Astrocyte of the hippocampus (primary cell): ENCODE measurements around the gene NBEAL1.
"Not testable (repeated sequence)": the region's sequence is repeated elsewhere in the genome, so short reads cannot be mapped to it uniquely, and the experiment has no call there.

ENCODE experiments used
- DNase-seq: peaks from one replicate; pipeline ENCODE4 v3.0.0; 2011; ENCODE audit warnings: low read depth, low spot score

NBEAL1 gene

GRCh38 chr2:203014456-203015199 is at the start of gene NBEAL1:
Gene NBEAL1 (plus strand): TSS chr2:203014875. CDS start chr2:203016385, 1,510 bp downstream.
- DNase-seq = peak; percentile 100

GRCh38 chr2:202965810-202966460 is 48.7 kb upstream of the NBEAL1 start:
- DNase-seq = peak; percentile 80

GRCh38 chr2:202969404-202969803 is 45.3 kb upstream of the NBEAL1 start:
- DNase-seq = not testable (repeated sequence)

- DNase-seq = no peak
Measured at GRCh38 chr2:202976809-202977208, 37.9 kb upstream of the NBEAL1 start.

- DNase-seq = no peak
Measured at GRCh38 chr2:202982779-202983491, 31.7 kb upstream of the NBEAL1 start.

GRCh38 chr2:202989749-202990148 is 24.9 kb upstream of the NBEAL1 start:
- no peak for DNase-seq

- no peak for DNase-seq
Measured at GRCh38 chr2:202990501-202990900, 24.2 kb upstream of the NBEAL1 start.

GRCh38 chr2:202997113-202997512 is 17.6 kb upstream of the NBEAL1 start:
- not testable (repeated sequence) for DNase-seq

GRCh38 chr2:203002054-203002821 is 12.4 kb upstream of the NBEAL1 start:
- no peak for DNase-seq

GRCh38 chr2:203003716-203004115 is 11.0 kb upstream of the NBEAL1 start:
- DNase-seq = no peak

GRCh38 chr2:203016716-203017115 is 2.0 kb downstream of the NBEAL1 start:
- no peak for DNase-seq

GRCh38 chr2:203018181-203018580 is 3.5 kb downstream of the NBEAL1 start:
- peak; percentile 32 for DNase-seq

GRCh38 chr2:203019142-203019541 is 4.5 kb downstream of the NBEAL1 start:
- no peak for DNase-seq

- DNase-seq = no peak
Measured at GRCh38 chr2:203021991-203022390, 7.3 kb downstream of the NBEAL1 start.

- DNase-seq = no peak
Measured at GRCh38 chr2:203022751-203023150, 8.1 kb downstream of the NBEAL1 start.

- no peak for DNase-seq
Measured at GRCh38 chr2:203025592-203025991, 10.9 kb downstream of the NBEAL1 start.

GRCh38 chr2:203030545-203030944 is 15.9 kb downstream of the NBEAL1 start:
- no peak for DNase-seq

- DNase-seq = no peak
Measured at GRCh38 chr2:203030991-203031390, 16.3 kb downstream of the NBEAL1 start.

GRCh38 chr2:203033395-203033794 is 18.7 kb downstream of the NBEAL1 start:
- DNase-seq = no peak

GRCh38 chr2:203035879-203036470 is 21.3 kb downstream of the NBEAL1 start:
- no peak for DNase-seq

- no peak for DNase-seq
Measured at GRCh38 chr2:203037026-203037425, 22.4 kb downstream of the NBEAL1 start.
